Astrocyte (in vitro differentiated cells and primary cell): ENCODE results near the gene CTCF. TPM values are rescaled to one million over a fixed set of nuclear protein-coding genes. Genes with fewer than 3 reads are reported as not detected.

ENCODE experiments used
- DNase-seq: peaks from one replicate; pipeline ENCODE4 v3.0.0-alpha.2; 2010; ENCODE audit warnings: low read depth
- FAIRE-seq: peaks from 2 replicates; lab custom pipeline; 2011; peaks lifted over from hg19 to GRCh38; lab: Jason Lieb, UNC
- H2AFZ ChIP-seq: 2 replicates; pipeline ENCODE4 v1.6.0; 2012; ENCODE audit warnings: low read depth, low read length, inconsistent platforms
- H3K27ac ChIP-seq: 2 replicates; pipeline ENCODE4 v1.5.1; 2011; ENCODE audit warnings: low read depth, low read length, inconsistent platforms
- H3K27me3 ChIP-seq: 2 replicates; pipeline ENCODE4 v1.6.0; 2011; ENCODE audit warnings: low read length, inconsistent platforms; ENCODE audit not compliant: insufficient read depth
- H3K36me3 ChIP-seq: 2 replicates; pipeline ENCODE4 v1.5.1; 2011; ENCODE audit warnings: low read length, inconsistent platforms; ENCODE audit not compliant: insufficient read depth
- H3K4me1 ChIP-seq: 2 replicates; pipeline ENCODE4 v1.5.1; 2011; ENCODE audit warnings: low read length, inconsistent platforms; ENCODE audit not compliant: insufficient read depth
- H3K4me2 ChIP-seq: 2 replicates; pipeline ENCODE4 v1.6.0; 2012; ENCODE audit warnings: low read length, inconsistent platforms
- H3K4me3 ChIP-seq: 2 replicates; pipeline ENCODE4 v1.5.1; 2011; ENCODE audit warnings: low read depth, mild to moderate bottlenecking, low read length, inconsistent platforms; ENCODE audit not compliant: insufficient read depth
- H3K79me2 ChIP-seq: 2 replicates; pipeline ENCODE4 v1.6.0; 2012; ENCODE audit warnings: mild to moderate bottlenecking, low read length, inconsistent platforms; ENCODE audit not compliant: insufficient read depth
- H3K9ac ChIP-seq: 2 replicates; pipeline ENCODE4 v1.6.0; 2012; ENCODE audit warnings: mild to moderate bottlenecking, low read length, inconsistent platforms
- H3K9me3 ChIP-seq: 2 replicates; pipeline ENCODE4 v1.5.1; 2012; ENCODE audit warnings: low read depth, mild to moderate bottlenecking, low read length, inconsistent platforms; ENCODE audit not compliant: insufficient read depth
- H4K20me1 ChIP-seq: 2 replicates; pipeline ENCODE4 v1.6.0; 2012; ENCODE audit warnings: low read length, inconsistent platforms; ENCODE audit not compliant: insufficient read depth
- H3K27ac Mint-ChIP-seq: one replicate; pipeline ENCODE4 v1.8.0; 2021; ENCODE audit warnings: mild to moderate bottlenecking, mixed read lengths; ENCODE audit not compliant: unreplicated experiment
- H3K27me3 Mint-ChIP-seq: one replicate; pipeline ENCODE4 v1.8.0; 2021; ENCODE audit warnings: low read depth, mixed read lengths; ENCODE audit not compliant: unreplicated experiment
- H3K36me3 Mint-ChIP-seq: one replicate; pipeline ENCODE4 v1.8.0; 2021; ENCODE audit warnings: low read depth, mixed read lengths; ENCODE audit not compliant: unreplicated experiment
- H3K4me1 Mint-ChIP-seq: one replicate; pipeline ENCODE4 v1.8.0; 2021; ENCODE audit warnings: low read depth, mixed read lengths; ENCODE audit not compliant: unreplicated experiment
- H3K4me3 Mint-ChIP-seq: one replicate; pipeline ENCODE4 v1.8.0; 2021; ENCODE audit warnings: mild to moderate bottlenecking, moderate library complexity, mixed read lengths; ENCODE audit not compliant: unreplicated experiment
- H3K9me3 Mint-ChIP-seq: one replicate; pipeline ENCODE4 v1.8.0; 2021; ENCODE audit warnings: mild to moderate bottlenecking, mixed read lengths; ENCODE audit not compliant: unreplicated experiment
- CTCF ChIP-seq: IDR thresholded peaks from 2 replicates; pipeline ENCODE4 v1.5.1; 2011; ENCODE audit warnings: low read depth, mild to moderate bottlenecking, inconsistent platforms, low read length, moderate library complexity; ENCODE audit not compliant: insufficient read depth
- EZH2 ChIP-seq: IDR thresholded peaks from 2 replicates; pipeline ENCODE4 v1.6.1; 2012; ENCODE audit warnings: mild to moderate bottlenecking, low read length, inconsistent platforms; ENCODE audit not compliant: insufficient read depth
- total RNA-seq: library from RNA; stranded (reverse); gene quantifications from 2 replicates; pipeline ENCODE4 v1.2.1, GENCODE V29; 2021

The CTCF gene
- total RNA-seq, 1 donor from 2014 or later, result 26.8 TPM

GRCh38 chr16:67666032-67666551 lies 103.8 kb downstream of the CTCF start:
- Mint-ChIP-seq H3K36me3 (peaks cover 6% of the 10 kb centered on the region), H3K4me1 (peaks cover 3% of the 10 kb centered on the region), H3K27me3 (peaks cover 6% of the 10 kb centered on the region), H3K27ac (no peak overlapping the region), H3K9me3 (no peaks in the 10 kb centered on the region), H3K4me3 (peak overlapping the region; percentile 76)
- Histone ChIP-seq H3K4me3 (peak overlapping the region; percentile 44), H3K27ac (no peak overlapping the region), H3K36me3 (no peaks in the 10 kb centered on the region), H3K9me3 (no peaks in the 10 kb centered on the region), H3K27me3 (no peaks in the 10 kb centered on the region), H4K20me1 (peaks cover 7% of the 10 kb centered on the region), H3K4me1 (peaks cover 20% of the 10 kb centered on the region), H3K4me2 (peak overlapping the region; percentile 85), H3K79me2 (no peaks in the 10 kb centered on the region), H2AFZ (peak overlapping the region; percentile 84), H3K9ac (peak overlapping the region; percentile 66)
- FAIRE-seq (no peak), DNase-seq (no peak)
- TF ChIP-seq EZH2 (no peak), CTCF (no peak)

- Mint-ChIP-seq H3K27me3 (peaks cover 6% of the 10 kb centered on the region), H3K4me3 (peak within 1 kb of the TSS; percentile 81), H3K9me3 (no peaks in the 10 kb centered on the region), H3K4me1 (peaks cover 3% of the 10 kb centered on the region), H3K27ac (peak within 1 kb of the TSS; percentile 18), H3K36me3 (peaks cover 6% of the 10 kb centered on the region)
- DNase-seq (peak; percentile 20), FAIRE-seq (no peak)
- Histone ChIP-seq H3K27ac (no peak within 1 kb of the TSS), H3K4me1 (peaks cover 16% of the 10 kb centered on the region), H3K79me2 (no peaks in the 10 kb centered on the region), H4K20me1 (peaks cover 7% of the 10 kb centered on the region), H3K9me3 (no peaks in the 10 kb centered on the region), H3K36me3 (no peaks in the 10 kb centered on the region), H3K4me3 (peak within 1 kb of the TSS; percentile 64), H3K4me2 (peak within 1 kb of the TSS; percentile 85), H2AFZ (peak within 1 kb of the TSS; percentile 84), H3K27me3 (no peaks in the 10 kb centered on the region), H3K9ac (peak within 1 kb of the TSS; percentile 66)
- TF ChIP-seq EZH2 (no peak), CTCF (no peak)
Measured at GRCh38 chr16:67666559-67667452, 104.5 kb downstream of the CTCF start, which contains the start of the genes C16orf86 and ENKD1. C16orf86 (plus strand) TSS chr16:67666814; CDS start chr16:67666971, 157 bp downstream. ENKD1 (minus strand) TSS chr16:67666750; CDS start chr16:67666442, 308 bp downstream.
